ENCODE measurements around the gene KRT9.

GRCh38 chr17:41516147-41516829 is 55.6 kb downstream of the KRT9 start:
- TF ChIP-seq CTCF (IDR thresholded peaks at IDR 0.05): no peak
- TF ChIP-seq POLR2A (IDR thresholded peaks at IDR 0.05): no peak

Data from esophagus squamous epithelium (tissue), 4 donors.